NT2/D1 (cell line): ENCODE data around the gene ZNF814.
"Not testable (repeated sequence)": the region's sequence is repeated elsewhere in the genome, so short reads cannot be mapped to it uniquely, and the experiment has no call there.

Experiments
- DNase-seq: peaks from one replicate; pipeline ENCODE4 v3.0.0-alpha.2; 2011; ENCODE audit warnings: low read depth, low spot score
- H3K27me3 ChIP-seq: 2 replicates; pipeline ENCODE4 v1.6.0; 2011; ENCODE audit warnings: mild to moderate bottlenecking; ENCODE audit not compliant: insufficient read length, insufficient read depth
- H3K36me3 ChIP-seq: 2 replicates; pipeline ENCODE4 v1.6.1; 2011; ENCODE audit warnings: mild to moderate bottlenecking, low read length, mixed read lengths; ENCODE audit not compliant: insufficient read depth, insufficient read length
- H3K4me1 ChIP-seq: 2 replicates; pipeline ENCODE4 v1.5.1; 2011; ENCODE audit not compliant: insufficient read depth, insufficient read length
- H3K4me3 ChIP-seq: 2 replicates; pipeline ENCODE4 v1.5.1; 2011; ENCODE audit warnings: low read depth; ENCODE audit not compliant: insufficient read length
- H3K9ac ChIP-seq: 2 replicates; pipeline ENCODE4 v1.6.0; 2011; ENCODE audit warnings: low read depth; ENCODE audit not compliant: insufficient read length
- H3K9me3 ChIP-seq: 2 replicates; pipeline ENCODE4 v1.5.1; 2011; ENCODE audit warnings: mild to moderate bottlenecking, low read length; ENCODE audit not compliant: insufficient read depth
- SUZ12 ChIP-seq: IDR thresholded peaks from 2 replicates; pipeline ENCODE4 v1.6.1; 2011; ENCODE audit not compliant: insufficient read length, insufficient read depth; ENCODE audit errors: extremely low read depth
- YY1 ChIP-seq: IDR thresholded peaks from 2 replicates; pipeline ENCODE4 v1.6.1; 2011; ENCODE audit not compliant: insufficient read length, insufficient read depth
- ZNF274 ChIP-seq: IDR thresholded peaks from 2 replicates; pipeline ENCODE4 v1.6.1; 2011; ENCODE audit warnings: mild to moderate bottlenecking, low read depth, low read length

The ZNF814 gene

DNA sequence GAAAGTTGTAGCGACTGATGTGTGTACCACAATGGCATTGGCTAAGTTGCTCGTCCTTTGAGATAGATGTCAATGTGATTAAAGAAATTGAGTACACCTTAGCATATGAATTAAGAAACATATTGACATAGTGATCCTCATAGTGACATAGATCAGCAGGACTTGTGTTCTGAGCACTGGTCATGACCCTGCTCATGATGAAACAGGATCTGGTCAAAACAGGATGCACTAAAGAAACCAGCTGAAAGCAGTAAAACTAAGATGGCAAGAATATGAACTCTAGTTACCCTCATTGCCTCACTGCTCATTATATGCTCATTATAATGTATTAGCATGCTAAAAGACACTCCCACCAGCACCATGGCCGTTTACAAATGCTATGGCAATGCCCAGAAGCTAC is 41.7 kb downstream of the ZNF814 start:
- not testable (repeated sequence) for H3K4me1 ChIP-seq, H3K4me3 ChIP-seq, H3K9me3 ChIP-seq, H3K9ac ChIP-seq, DNase-seq, H3K27me3 ChIP-seq
- H3K36me3 ChIP-seq: peaks cover 53% of the 10 kb centered on the region

DNA sequence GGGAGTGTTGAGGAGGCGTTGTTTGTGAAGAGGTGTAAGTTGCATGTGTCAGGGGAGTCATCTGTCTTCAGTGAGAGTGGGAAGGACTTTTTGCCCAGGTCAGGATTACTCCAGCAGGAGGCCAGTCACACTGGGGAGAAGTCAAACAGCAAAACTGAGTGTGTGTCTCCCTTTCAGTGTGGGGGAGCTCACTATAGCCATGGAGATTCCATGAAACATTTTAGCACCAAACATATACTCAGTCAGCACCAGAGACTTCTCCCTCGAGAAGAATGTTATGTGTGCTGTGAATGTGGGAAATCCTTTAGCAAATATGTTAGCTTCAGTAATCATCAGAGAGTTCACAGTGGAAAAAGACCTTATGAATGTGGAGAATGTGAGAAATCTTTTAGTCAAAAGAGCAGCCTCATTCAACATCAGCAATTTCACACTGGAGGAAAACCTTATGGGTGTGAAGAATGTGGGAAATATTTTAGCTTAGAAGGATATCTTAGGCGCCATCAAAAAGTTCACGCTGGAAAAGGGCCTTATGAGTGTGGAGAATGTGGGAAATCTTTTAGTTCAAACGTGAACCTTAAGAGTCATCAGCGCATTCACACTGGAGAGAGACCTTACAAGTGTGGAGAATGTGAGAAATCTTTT is 47.6 kb downstream of the ZNF814 start:
- Histone ChIP-seq H3K36me3 (peaks cover 73% of the 10 kb centered on the region), H3K9me3 (no peaks in the 10 kb centered on the region)
- no peak for DNase-seq

GRCh38 chr19:57838622-57839191 is 50.1 kb downstream of the ZNF814 start:
- not testable (repeated sequence) for H3K9ac ChIP-seq, H3K4me3 ChIP-seq, H3K27me3 ChIP-seq, DNase-seq, H3K9me3 ChIP-seq, H3K4me1 ChIP-seq
- H3K36me3 ChIP-seq: peaks cover 51% of the 10 kb centered on the region

More for the DNA sequence above, 47.6 kb downstream of the ZNF814 start:
- no peak overlapping the region for H3K4me3 ChIP-seq
- TF ChIP-seq SUZ12: no peak
- no peak for TF ChIP-seq ZNF274
- TF ChIP-seq YY1: no peak
- no peaks in the 10 kb centered on the region for H3K4me1 ChIP-seq
- H3K27me3 ChIP-seq: no peaks in the 10 kb centered on the region
- no peak overlapping the region for H3K9ac ChIP-seq

GRCh38 chr19:57836991-57837390 is 51.8 kb downstream of the ZNF814 start:
- peaks cover 41% of the 10 kb centered on the region for H3K36me3 ChIP-seq
- H3K9me3 ChIP-seq: not testable (repeated sequence)

GRCh38 chr19:57830071-57830602 is 58.7 kb downstream of the ZNF814 start, which contains the start of gene ZNF587B:
ZNF587B (plus strand) TSS chr19:57830299; CDS start chr19:57830529, 230 bp downstream.
- Histone ChIP-seq H3K4me3 (peak within 1 kb of the TSS; percentile 84), H3K4me1 (no peaks in the 10 kb centered on the region)
- DNase-seq: peak; percentile 85

More at GRCh38 chr19:57836991-57837390, 51.8 kb downstream of the ZNF814 start:
- H3K4me3 ChIP-seq, H3K27me3 ChIP-seq, H3K9ac ChIP-seq, DNase-seq, H3K4me1 ChIP-seq: not testable (repeated sequence)

DNA sequence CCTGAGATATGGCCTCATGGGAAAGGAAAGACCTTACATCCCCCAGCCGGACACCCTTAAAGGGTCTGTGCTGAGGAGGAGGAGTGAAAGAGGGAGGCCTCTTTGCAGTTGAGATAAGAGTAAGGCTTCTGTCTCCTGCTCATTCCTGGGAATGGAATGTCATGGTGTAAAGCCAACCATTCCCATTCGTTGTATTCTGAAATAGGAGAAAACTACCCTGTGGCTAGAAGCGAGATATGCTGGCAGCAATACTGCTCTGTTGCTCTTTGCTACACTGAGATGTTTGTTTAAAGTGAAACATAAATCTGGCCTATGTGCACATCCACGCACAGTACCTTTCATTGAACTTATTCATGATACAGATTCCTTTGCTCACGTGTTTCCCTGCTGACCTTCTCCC is 59.5 kb downstream of the ZNF814 start:
- no peak for DNase-seq
- no peak for TF ChIP-seq ZNF274
- no peak for TF ChIP-seq YY1
- no peak for TF ChIP-seq SUZ12
- no peak overlapping the region for H3K4me3 ChIP-seq

More at GRCh38 chr19:57830071-57830602, 58.7 kb downstream of the ZNF814 start, which contains the start of gene ZNF587B:
- peak; percentile 80 for TF ChIP-seq YY1
- TF ChIP-seq ZNF274: no peak
- no peak for TF ChIP-seq SUZ12
- peaks cover 25% of the 10 kb centered on the region for H3K36me3 ChIP-seq
- peak within 1 kb of the TSS; percentile 92 for H3K9ac ChIP-seq
- H3K27me3 ChIP-seq: no peaks in the 10 kb centered on the region
- H3K9me3 ChIP-seq: no peaks in the 10 kb centered on the region

GRCh38 chr19:57825511-57825910 is 63.3 kb downstream of the ZNF814 start:
- H3K4me3 ChIP-seq: no peak overlapping the region
- DNase-seq: no peak
- no peak overlapping the region for H3K9ac ChIP-seq
- peaks cover 36% of the 10 kb centered on the region for H3K36me3 ChIP-seq
- H3K27me3 ChIP-seq: no peaks in the 10 kb centered on the region
- TF ChIP-seq SUZ12: no peak
- TF ChIP-seq YY1: no peak
- TF ChIP-seq ZNF274: no peak
- H3K4me1 ChIP-seq: peaks cover 2% of the 10 kb centered on the region
- no peaks in the 10 kb centered on the region for H3K9me3 ChIP-seq

More for the DNA sequence above, 59.5 kb downstream of the ZNF814 start:
- Histone ChIP-seq H3K27me3 (no peaks in the 10 kb centered on the region), H3K4me1 (no peaks in the 10 kb centered on the region), H3K36me3 (peaks cover 25% of the 10 kb centered on the region), H3K9me3 (no peaks in the 10 kb centered on the region), H3K9ac (no peak overlapping the region)

GRCh38 chr19:57823608-57824007 is 65.2 kb downstream of the ZNF814 start:
- H3K4me1 ChIP-seq, H3K4me3 ChIP-seq, H3K27me3 ChIP-seq, H3K9ac ChIP-seq, H3K9me3 ChIP-seq, DNase-seq: not testable (repeated sequence)
- H3K36me3 ChIP-seq: peaks cover 40% of the 10 kb centered on the region

DNA sequence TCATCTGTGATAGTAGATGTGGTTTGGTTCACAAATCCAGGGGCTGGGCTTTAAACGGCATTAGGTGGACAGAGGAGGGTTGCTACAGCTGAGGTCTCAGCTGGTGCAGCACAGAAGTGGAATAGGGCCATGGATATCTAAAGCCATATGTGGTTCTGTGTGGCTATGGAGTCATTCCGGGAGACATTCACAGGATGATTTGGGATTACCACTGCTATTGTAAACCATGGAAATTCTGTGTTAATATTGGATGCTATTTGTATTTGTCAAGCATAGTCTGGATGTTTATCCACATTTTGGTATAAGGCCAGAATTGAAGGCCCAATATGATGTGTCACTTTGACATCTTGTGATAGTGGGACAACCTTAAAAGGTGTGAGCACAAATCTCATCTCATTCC is 65.7 kb downstream of the ZNF814 start:
- not testable (repeated sequence) for H3K4me1 ChIP-seq, H3K27me3 ChIP-seq, H3K9ac ChIP-seq, H3K9me3 ChIP-seq, DNase-seq, H3K4me3 ChIP-seq
- H3K36me3 ChIP-seq: peaks cover 40% of the 10 kb centered on the region

DNA sequence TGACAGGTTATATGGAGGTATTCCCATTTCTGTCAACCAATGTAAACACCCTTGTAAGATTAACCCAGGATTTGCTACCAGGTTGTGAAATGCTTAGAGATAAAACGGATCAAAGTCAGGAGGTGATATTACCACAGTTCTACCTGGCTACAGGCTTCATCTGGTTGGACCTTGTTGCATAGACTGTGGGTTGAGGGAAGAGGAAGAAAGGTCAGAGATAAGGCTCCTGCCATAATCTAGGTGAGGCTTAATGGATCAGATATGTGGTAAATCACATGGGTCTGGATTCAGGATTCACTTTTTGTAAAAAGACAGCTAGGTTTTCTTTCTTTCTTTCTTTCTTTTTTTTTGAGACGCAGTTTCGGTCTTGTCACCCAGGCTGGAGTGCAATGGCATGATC is 67.3 kb downstream of the ZNF814 start:
- not testable (repeated sequence) for H3K9ac ChIP-seq, H3K4me3 ChIP-seq, H3K27me3 ChIP-seq, H3K4me1 ChIP-seq, H3K9me3 ChIP-seq, DNase-seq
- peaks cover 36% of the 10 kb centered on the region for H3K36me3 ChIP-seq

DNA sequence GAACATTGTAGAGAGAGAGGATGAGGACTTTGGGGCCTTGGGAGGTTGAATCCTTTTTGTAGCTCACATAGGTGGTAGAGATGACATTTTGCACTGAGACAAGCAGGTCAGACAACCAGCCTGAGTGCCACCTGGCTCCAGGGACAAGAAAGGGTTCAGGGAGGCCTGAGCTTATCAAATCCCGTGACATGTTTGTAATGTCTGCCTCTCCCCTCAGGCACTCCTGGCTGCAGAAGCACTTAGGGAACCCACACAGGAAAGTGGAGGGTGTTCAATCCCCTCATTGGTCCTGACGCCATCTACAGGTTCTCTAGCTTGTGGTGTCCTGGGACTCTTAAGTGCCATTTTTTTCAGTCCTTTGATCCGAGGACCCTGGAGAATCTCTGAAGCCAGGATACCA is 67.7 kb downstream of the ZNF814 start:
- not testable (repeated sequence) for H3K4me1 ChIP-seq, H3K9me3 ChIP-seq, H3K4me3 ChIP-seq, H3K27me3 ChIP-seq, DNase-seq
- H3K36me3 ChIP-seq: peaks cover 33% of the 10 kb centered on the region
- peak overlapping the region; percentile 21 for H3K9ac ChIP-seq
